CD4-positive, alpha-beta T cell treated with Interferon alpha-2 for 1 hour (primary cell): Measurements from ENCODE around the gene BDH1.
"Not testable (repeated sequence)": the region's sequence is repeated elsewhere in the genome, so short reads cannot be mapped to it uniquely, and the experiment has no call there.

ENCODE experiments used
- DNase-seq, 2 donors: peaks; one replicate each; pipeline ENCODE4 v3.0.0-alpha.2; 2020 to 2022

BDH1 gene

DNA sequence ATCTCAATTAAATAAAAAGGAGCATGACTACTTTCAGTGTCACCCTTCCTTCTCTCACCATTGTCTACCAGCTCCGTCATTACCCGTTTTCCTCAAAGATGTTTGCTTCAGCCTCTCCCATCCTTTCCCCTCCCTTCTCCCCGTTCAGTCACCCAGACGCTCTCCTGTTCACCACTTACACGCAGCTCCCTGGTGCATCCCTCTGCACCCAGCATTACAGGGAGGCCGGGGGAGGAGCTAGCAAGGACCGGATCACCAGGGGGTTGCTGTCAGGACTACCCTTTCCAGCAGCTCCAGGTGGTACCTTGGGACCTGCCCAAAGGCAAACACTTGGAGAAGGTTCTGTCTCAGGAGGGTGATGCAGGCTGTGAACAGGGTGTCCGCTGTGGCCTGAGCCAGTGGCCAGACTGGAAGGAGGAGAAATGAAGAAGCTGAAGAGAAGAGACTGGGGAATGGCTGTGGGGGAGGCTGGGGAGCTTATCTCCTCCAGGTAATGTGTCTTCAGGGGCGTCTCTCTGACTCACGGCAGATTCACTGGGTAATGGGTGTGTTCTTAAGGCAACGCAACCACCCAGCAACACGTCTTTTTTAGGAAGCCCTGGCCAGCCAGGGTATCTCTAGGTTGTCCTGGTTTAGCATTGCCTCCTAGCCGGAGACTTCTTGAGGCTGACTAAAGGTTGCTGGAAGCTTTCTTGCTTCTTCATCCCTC is 21.8 kb upstream of the BDH1 start:
- no peak for DNase-seq

DNA sequence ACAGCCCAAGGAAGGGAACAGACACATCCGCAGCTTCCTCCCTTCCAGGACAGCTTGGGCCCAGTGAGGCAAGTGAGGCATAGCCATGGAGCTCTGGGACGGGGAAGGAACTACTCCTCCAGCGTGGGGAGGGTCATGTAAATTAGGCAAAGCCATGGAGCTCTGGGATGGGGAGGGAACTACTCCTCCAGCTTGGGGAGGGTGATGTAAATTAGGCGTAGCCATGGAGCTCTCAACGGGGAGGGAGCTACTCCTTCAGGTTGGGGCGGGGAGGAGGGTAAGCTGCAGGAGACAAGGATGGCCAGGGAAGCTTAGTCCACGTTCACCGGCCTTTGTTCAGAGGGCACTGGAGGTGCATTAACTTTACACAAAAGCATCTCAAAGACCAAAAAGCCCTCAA is 21.1 kb upstream of the BDH1 start:
- DNase-seq = no peak

DNA sequence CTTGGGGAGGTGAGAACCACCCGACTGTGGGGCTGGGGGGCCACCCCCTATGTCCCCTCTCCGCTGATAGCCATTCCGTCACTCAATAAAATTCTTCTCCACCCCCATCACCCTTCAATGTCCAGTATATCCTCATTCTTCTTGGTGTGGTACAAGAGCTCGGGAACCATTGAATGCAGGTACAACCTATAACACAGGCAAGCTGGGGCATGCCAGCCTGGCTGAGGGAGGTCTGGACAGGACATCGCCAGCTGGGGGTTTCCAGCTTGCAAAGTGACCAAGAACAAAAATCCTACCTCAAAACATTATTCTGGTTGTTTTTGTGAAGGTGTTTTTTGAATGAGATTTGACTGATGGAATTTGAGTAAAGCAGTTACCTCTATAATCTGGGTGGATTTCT is 19.6 kb upstream of the BDH1 start:
- no peak for DNase-seq

DNA sequence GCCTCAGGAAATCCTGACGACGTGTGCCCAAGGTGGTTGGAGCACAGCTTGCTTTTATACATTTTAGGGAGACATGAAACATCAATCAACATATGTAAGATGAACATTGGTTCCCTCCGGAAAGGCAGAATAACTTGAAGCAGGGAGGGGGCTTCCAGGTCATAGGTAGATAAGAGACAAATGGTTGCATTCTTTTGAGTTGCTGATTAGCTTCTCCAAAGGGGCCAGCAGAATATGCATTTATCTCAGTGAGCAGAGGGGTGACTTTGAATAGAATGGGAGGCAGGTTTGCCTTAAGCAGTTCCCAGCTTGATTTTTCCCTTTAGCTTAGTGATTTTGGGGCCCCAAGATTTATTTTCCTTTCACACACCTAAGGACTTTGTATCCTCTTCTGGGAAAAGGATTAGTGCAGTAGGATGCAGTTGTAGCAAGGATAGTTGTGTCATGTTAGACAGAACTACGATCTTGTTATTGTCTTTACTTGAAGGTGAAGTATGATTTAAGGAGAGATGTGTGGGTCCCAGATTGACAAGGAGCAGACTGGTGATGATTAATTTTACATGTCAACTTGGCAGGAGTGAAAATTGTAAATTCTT is 18.7 kb upstream of the BDH1 start:
- DNase-seq = not testable (repeated sequence)

DNA sequence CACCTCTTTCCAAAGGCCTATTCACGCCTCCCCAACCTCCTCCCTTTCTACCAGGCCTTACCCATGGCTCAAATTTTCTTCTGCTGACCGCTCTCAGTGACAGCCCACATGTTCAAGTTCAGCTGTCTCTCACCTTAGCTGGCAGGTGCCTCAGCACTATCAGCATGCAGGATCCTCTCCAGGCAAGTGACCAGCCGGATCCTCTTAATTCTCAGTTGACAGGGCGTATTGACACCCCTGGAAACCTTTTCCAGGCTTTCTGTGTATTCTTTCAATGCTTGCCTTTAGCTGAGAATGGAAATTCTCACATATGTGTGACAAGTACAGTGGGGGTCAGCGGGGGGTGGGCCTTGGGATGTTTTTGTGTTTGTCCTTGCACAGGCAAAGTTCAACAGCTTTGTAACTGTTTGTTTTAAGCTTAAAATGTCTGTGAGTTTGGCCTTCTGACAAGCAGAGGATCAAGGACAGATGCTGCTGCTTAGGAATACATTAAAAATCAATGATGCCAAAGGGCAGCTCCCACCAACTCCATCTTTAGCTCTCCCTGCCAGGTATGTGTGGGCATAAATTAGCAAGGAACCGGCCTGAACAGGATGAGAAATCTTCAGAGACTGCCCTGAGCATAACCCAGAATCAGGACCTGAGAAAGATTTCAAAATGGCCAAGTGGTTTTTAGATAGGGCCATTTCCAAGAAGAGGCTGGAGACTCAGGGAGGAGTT is 17.4 kb upstream of the BDH1 start:
- DNase-seq = no peak

DNA sequence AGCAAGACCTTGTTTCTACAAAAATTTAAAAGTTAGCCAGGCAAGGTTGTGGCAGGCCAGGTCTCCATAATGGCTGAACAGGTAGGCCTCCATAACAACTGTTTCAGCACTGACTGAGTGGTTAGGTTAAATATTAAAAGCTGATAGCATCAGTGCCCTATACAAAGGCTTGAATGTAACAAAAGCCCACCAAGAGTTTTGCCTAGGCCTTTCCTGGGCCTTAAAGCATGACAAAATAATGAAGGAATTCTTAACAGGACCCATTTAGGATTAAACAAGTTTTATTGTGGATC is 16.1 kb upstream of the BDH1 start:
- not testable (repeated sequence) for DNase-seq

DNA sequence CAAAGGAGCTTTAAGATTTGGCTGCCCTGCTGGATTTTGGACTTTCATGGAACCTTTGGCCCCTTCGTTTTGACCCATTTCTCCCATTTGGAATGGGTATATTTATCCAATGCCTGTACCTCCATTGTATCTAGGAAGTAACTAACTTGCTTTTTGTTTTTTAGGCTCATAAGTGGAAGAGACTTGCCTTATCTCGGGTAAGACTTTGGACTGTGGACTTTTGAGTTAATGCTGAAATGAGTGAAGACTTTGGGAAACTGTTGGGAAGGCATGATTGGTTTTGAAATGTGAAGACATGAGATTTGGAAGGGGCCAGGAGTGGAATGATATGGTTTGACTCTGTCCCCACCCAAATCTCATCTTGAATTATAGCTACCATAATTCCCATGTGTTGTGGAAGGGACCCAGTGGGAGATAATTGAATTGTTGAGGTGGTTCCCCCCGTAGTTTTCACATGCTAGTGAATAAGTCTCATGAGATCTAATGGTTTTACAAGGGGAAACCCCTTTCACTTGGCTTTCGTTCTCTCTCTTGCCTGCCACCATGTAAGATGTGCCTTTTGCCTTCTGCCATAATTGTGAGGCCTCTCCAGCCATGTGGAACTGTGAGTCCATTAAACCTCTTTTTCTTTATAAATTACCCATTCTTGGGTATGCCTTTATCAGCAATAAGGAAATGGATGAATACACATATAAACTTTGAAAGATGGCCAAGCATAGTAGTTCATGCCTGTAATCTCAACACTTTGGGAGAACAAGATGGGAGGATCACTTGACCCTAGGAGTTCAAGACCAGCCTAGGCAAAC is 15.5 kb upstream of the BDH1 start:
- not testable (repeated sequence) for DNase-seq

DNA sequence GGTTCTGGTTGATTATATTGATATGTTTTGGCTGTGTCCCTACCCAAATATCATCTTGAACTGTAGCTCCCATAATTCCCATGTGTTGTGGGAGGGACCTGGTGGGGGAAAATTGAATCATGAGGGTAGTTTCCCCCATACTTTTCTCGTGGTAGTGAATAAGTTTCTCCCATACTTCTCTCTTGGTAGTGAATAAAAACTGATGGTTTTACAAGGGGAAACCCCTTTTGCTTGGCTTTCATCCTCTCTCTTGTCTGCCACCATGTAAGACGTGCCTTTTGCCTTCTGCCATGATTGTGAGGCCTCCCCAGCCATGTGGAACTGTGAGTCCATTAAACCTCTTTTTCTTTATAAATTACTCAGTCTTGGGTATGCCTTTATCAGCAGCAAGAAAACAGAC is 13.7 kb upstream of the BDH1 start:
- DNase-seq = not testable (repeated sequence)

DNA sequence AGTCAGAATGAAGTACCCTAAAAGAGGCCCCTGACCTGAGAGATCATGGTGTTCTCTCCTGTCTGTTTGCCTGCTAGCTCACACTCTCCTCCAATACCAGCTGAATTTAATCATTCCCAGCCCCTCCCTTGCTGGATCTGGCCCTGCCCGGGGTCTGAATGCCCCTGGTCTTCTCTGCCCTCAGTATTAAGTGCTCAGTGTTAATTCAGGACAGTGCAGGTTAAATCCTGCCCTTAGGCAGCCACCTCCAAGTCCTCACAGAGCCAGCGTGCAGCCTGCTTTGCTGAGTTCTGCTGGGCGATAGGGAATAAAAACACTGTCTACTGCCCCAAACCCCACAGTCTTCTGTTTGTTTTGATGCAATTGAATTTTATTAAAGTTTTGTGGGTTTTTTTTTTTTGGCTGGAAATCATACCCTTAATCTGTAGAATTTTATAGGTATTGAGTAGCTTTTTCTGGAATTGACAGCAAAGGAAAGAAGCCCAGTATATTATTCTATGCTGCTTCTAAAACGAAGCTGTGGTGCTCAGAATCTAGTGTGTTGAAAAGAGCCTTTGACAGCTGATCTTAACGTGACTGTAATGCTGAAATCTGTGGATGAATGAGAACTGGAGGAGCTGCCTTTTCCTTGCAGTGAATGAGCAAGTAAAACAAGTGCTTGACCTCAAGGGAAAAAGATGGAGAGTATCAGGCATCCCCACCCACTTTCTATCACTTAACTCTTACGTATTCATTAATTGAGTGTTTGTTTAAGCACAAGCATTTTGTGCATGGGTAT is 12.3 kb upstream of the BDH1 start:
- no peak for DNase-seq

DNA sequence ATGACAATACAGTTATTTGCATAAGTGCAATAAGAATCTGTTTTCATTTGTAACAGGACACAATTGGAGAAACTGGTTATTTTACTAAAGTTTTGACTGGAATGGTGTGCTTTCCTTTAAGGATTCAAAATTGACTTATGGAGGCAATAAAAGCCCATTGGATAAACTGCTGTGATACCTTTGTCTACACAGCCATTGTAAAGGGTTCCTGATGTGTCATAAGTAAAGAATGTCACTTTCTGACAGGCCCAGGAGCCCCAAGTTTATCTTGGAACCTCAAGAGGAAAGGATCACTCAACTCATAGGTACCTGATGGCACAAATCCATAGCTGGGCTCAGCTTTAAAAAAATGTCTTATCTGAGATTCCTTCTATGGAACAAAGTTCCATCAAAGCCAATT is 10.4 kb upstream of the BDH1 start:
- DNase-seq = not testable (repeated sequence)

DNA sequence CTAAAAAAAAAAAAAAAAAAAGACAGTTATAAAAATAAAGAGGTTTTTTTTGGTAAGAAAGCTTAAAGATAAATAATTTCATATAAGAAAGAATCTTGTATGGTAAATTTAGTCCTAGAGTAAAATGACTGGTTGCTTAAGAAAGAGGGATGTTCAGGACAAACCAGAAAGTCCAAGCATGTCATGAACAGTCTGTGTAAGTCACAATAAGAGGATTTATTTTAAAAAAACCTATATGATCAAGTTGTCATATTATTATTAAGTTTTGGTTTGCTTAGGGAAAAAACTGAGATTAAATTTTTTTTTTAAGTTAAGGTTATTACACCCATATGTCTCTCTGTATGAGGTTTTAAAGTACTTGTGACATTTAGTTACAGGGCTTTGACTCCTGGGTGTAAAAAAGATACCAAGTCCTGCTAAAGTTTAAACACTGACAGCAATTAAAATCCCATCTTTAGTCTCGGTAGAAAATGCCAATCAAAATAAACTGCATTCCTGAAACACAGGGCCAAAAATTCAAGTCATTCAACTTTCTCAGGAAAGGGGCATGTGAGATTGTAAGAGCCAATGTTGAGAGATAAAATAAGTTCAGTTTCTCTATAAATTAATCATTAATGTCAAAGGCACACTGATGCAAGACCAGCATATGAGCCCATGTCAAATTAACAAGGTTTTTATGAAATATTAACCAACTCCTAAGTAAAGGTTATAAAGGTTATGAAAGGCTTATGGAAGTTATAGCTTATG is 8.5 kb upstream of the BDH1 start:
- DNase-seq = no peak

DNA sequence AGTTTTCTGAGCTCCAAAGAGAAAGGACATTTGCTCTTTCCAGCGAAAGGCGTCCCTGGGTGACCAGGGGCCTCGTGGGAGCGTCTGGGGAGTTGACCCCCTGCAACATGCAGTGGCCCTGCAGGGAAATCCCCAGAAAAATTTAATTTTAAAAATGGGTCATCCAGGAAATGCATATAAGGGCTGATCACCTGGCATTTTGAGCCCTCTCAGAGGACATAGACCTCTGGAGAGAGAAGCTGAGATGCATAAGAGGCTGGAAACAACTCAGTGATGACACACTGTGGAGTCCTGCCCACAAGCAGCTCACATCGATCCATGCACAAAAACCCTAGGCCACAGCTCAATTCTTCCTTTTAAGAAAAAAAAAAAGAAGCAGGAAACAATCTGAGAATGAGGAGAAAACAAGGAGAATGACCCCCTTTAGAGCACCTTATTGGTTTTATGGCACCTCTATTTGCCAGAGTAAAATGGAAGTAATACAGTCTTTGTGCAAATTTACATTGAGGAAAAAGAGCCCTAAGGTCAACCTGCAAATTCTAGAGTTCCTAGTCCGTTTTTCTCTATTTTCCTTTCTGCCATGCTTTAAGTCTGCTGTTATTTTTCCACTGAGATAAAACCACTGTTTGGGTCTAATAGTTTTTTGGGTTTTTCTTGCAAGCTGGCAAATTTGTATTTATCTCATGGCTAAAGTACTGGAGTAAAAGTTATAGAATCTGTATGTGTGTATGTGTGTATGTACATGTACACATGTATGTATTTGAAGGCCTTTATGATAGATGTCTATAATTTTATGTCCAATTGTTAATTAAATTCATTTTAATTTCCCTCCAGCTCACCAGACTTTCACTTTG is 6.9 kb upstream of the BDH1 start:
- no peak for DNase-seq

DNA sequence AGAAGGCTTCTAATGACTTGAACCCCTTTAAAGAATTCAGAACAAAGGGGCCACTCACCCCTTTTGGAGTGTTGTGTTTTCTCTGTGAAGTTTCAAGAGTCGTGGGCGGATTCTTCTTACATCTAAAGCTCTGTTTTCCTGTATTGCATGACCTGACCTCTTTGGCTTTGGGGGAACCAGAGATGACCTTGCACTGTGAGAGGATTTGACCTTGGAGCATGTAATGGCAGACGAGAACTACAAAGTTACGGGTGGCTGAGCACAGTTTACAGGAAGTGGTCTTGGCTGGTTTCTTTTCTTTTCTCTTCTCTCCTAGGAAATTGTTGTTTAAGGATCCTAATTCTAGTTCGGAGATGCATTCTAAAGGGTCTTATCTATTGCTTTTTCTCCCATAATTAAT is 6.2 kb upstream of the BDH1 start:
- no peak for DNase-seq

DNA sequence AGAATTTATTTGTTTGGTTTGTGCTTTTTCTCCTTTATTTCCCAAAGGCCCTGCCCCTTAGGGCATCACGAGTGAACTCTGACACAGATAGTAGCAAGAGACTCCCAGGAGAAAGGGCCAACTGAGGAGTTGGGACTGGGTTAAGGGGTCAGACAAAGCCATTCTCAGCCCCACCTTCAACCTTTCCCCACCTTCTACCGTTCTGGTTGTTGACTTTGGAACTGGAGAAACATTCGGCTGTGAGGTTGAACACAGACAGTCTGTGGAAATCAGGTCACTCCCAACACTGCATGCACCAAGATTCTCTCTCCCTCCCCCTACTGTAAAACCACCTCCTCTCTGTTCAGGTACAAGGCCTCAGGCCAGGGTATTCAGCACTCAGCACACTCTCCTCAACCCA is 3.9 kb upstream of the BDH1 start:
- no peak for DNase-seq

DNA sequence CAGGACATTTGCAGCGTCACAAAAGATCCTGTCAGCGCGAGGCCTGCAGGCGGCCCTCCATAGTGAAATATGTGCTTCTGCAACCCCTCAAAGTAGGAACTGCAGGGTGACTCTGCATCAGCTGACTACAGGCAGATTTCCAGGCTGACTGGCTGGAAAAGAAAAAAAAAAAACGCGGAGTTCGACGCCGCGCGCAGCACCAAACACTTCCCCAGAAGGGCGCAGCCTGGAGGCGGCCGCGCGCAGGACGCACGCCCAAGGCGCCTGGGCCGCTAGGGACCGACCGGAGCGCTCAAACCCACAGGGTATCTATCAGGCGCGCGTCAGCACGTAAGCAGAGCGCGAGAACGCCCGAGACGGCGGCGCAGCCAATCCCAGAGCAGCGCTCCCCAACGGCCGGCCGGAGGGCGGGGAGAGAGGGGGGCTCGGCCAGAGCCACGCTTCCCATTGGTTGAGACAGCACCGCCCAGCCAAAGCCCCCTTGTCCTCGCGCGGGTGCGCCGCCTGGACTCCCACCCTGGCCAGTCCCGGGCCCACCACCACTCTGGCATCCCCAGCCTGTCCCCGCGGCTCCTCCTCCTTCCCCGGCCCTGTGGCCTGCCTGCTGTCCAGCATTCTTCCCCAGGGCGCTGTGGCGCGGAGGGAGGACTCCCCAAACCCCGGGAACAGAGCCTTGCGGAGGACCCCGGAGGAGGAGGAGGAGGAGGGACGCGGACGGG is 1.0 kb downstream of the BDH1 start:
- DNase-seq = peak; percentile 91 to 93

DNA sequence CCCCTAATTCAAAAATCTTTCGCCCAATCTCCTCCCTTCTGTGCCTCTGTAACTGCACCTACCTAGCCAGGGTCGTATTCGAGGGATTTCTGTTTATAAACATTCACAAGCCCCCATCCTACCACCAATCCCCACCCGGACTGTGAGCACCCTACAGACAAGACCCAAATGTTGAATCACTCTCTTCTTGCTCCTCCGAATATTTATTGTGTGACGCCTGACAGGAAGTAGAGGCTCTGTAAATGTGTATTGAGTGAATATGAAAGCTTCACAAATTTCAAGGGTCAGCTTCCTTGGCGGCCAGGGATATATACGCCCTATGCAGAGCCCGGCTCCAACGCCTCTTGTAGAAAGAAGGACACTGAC is 1.6 kb downstream of the BDH1 start:
- no peak for DNase-seq

DNA sequence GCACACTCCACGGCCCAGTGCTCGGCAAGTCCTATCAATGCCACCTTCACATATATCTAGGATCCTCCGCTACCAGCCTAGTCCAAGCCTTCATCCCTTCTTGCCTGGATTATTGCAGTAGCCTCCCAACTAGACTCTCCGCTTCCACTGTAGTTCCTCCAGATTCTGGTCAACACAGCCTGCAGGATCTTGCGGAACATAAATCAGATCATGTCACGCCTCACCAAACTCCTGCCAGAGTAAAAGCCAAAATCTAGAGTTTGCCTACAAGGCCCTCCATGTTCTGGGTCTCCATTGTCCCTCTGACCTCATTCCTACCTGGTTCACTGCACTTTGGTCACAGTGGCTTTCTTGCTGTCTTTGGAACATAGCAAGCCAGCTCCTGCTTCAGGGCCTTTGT is 3.6 kb downstream of the BDH1 start:
- no peak for DNase-seq

DNA sequence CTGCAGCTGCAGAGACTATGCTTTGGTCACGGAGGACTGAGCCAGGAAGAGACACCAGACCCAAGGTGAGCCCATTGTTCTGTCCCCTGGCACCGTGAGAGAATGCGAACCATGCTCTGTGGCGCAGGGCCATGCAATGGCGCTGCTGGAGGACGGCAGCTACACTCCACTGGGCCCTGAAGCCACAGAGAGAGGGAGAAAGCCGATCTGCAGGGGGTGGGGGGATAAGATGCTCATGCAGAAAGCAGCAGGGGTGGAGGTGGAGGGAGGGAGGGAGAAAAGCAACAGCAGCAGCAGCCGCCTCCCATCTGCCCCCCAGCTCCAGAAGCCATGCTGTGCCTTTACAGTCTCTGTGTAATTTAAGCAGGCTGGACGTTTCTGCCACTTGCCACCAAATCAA is 5.3 kb downstream of the BDH1 start:
- no peak for DNase-seq

DNA sequence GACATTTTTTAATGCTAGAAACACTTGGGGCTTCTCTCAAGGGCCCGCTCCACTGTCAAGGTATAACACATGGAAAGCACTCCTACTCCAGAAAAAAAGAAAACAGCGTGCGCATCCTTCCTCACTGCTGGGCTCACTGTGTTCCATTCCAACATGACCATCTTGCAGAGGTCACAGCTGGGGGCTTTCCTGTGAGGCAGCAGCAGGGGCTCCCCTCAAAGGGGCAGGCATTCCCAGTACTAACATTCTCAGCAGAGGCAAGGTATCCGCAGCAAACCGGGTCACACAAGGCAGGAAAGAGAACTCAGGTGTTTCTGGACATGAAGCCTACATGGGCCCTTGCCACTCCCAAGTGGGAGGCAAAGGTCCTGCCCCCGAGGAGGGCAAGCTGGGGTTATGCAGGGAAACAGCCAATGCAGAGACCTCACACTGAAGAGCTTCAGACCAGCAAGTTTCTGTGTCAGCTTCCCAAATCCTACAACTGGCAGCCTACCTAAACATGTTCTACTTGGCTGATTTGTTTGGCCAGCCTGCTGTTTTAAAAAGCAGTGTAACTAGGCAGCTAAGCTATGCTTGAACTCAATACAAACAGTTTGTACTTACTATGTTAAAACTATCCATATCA is 6.4 kb downstream of the BDH1 start:
- DNase-seq = no peak
